Esophagus muscularis mucosa (tissue), 3 donors: ENCODE results near the gene MAGI1.

Experiments used
- CTCF ChIP-seq, 3 experiments: fragments of 200-600 bp in 2 of 3; fragments of 450-650 bp in 1 of 3; sonication (generic) in 2 of 3; IDR thresholded peaks; one replicate each; pipeline ENCODE4 v1.5.1; 2017 to 2019; ENCODE audit warnings: antibody characterized with exemption in 3 of 3, mild to moderate bottlenecking in 2 of 3, moderate library complexity in 1 of 3
- EP300 ChIP-seq: sonication (generic); formaldehyde crosslinking; IDR thresholded peaks from one replicate; pipeline ENCODE4 v1.6.1; 2017; ENCODE audit warnings: antibody characterized with exemption

GRCh38 chr3:65833761-65834505, 204.8 kb downstream of the MAGI1 start:
- TF ChIP-seq CTCF (IDR thresholded peaks at IDR 0.05): no peak
- no peak for TF ChIP-seq EP300
